GM21360 (cell line): ENCODE measurements around the gene CTBS.
"Not testable (repeated sequence)": the region's sequence is repeated elsewhere in the genome, so short reads cannot be mapped to it uniquely, and the experiment has no call there.

ENCODE experiments used
- ATAC-seq: cut with Tn5 transposase; IDR thresholded peaks from one replicate; pipeline ENCODE4 v1.9.1; 2021; ENCODE audit warnings: mild to moderate bottlenecking, moderate library complexity; ENCODE audit not compliant: unreplicated experiment

The CTBS gene

DNA sequence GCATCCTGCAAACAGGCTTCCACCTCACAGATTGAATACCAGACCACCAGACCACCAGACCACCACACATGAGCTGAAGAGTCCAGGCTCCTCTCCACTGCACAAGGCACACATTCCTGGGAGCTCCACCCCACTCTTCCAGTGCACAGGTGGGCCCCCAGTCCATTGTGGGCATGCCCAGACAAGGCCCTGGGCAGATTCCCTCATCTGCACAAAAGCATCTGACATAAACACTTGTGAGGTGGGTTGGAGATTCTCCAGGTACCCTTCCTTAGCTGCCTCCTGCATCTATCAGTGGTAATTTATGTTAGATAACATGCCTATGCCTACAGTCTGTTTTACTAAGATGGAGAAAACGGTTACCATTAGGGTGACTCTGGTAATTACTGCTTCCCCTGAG is 11.6 kb upstream of the CTBS start:
- ATAC-seq: no peak

DNA sequence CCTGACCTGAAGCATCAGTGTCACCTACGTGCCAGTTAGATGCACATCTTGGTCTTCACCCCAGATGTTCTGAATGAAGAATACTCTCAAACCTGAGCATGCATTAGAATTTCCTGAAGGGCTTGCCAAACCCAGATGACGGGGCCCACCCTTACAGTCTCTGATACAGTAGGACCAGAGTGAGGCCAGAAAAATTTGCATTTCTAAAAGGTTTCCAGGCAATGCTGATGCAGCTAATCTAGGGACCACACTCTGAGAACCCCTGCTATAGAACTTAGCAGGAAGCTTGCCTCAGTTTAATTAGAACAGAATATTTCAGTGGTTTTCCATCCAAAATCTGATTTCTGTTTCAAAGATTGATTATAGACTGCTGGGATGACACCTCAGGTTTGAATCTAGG is 9.9 kb upstream of the CTBS start:
- ATAC-seq: no peak

DNA sequence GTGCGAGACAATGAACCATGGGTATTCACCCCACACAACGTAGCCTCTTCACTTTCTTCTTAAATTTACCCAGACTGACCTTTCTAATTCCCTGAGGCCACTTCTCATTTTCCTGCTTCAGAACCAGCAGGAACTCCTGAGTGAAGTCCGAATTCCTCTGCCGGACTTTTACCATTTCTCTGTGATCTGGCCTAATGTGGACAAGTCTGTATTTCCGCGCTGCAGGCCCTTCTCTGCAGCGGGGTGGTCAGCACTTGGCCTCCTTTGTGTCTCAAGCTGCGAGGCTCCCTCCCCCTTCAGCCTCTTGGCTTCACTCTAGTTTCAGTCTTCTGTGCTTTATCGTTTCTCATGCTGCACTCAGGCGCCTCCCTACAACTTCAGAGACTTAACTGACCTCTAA is 9.4 kb upstream of the CTBS start:
- no peak for ATAC-seq

DNA sequence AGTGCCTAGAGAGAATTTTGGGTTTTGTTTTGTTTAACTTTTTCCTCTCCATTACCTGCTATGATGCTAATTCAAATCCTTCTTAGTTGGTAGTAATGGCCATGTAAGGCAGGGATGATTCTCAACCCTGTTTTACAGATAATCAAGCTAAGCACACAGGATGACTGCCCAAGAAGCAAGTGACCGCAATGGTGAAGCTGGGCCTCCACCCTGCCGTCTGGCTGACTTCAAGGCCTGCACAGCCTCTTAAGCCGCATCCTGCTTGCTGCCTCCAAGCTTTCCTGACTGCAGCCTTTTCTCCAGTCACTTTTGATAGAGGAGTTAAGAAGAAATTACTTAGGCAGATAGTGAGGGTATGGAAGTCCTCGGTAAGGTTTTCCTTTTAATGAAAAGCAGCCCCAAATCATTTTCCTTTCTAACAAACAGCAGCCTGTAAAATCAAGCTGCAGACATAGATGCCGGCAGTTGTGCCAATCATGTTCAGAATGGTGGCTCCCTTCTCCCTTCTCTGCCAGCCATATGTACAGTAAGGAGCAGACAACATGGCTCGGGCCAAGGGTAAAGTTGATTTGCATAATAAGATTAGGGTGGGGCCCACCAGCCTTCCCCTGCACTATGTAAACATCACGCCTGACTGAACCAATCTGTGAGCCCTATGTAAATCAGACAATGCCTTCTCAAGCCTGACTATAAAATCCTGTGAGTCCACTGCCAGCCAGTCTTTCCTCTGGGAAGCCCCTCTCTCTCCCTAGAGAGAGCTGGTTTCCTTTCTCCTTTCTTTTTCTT is 8.8 kb upstream of the CTBS start:
- no peak for ATAC-seq

DNA sequence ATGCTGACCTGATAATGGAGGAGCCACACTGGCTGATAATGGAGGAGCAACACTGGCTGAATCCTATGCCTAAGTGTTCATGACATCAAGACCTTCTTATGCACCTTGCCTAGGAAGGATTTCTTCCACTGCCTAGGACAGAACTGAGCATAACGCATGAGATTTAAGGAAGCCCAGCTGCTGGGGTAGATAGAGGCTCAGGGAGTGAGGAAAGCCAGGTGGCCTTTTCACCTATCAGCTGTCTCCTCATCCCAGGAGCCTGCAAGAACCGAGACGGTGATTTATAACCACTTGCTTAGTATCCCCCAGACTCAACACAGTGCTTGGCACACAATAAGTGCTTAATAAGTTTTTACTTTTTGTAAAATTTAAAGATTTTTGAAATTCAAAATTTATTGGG is 7.4 kb upstream of the CTBS start:
- ATAC-seq: no peak

DNA sequence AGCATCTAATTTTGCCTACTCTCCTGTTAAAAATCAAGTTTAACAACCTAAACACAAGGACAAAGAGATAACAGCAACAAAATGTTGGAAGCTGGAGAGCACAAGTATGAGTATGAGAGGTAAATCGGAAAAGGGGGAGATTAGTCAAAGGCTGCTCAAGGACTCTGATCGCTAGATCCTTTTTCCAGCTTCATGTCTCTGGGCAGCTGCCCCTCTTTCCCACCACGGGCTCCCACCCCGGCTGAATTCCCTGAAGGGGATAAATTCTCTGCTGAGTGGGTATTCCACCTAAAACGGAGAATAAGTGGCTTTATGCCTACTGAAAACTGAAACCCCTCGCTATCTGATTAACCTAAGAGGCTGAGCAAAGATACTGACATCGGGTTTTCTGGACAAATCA is 696 bp upstream of the CTBS start:
- ATAC-seq: no peak

DNA sequence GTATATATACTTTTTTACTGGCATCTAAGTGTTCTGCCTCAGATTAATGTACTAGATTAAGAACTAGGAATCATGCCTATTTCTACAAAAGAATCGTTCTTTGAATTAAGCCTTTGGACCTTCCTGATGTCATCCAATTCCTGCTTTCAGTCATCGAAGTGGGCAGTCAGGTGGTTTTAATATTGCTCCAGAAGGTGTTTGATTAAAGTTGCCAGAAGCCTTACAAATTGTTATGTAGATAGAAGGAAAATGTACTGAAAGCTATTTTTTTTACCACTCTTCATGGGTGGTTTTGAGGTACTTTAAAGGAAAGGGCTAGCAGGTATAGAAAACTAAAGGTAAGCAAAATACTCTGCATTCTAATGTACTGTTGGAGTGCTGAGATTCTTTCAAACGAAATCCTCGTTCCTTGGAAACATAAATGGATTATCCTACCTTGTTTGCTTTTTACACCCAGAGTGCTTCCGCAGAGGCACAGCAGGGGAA is 716 bp downstream of the CTBS start:
- no peak for ATAC-seq

DNA sequence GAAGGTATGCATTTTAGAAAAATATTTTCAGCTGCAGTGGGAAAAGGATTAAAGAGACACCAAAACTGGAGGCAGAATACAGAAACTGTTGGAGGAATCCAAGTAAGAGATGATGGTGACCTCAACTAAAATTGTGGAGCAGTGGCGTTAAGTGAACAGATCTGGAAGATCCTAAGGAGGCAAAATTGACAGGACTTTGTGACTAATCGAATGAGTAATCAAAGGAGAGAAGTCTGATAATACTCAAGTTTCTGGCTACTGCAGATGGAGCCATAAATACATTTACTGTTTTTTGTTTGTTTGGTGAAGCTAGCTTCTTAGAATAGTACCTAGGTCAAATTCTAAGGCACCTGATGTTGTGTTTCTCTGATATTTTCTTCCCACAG is 3.1 kb downstream of the CTBS start:
- ATAC-seq: no peak

DNA sequence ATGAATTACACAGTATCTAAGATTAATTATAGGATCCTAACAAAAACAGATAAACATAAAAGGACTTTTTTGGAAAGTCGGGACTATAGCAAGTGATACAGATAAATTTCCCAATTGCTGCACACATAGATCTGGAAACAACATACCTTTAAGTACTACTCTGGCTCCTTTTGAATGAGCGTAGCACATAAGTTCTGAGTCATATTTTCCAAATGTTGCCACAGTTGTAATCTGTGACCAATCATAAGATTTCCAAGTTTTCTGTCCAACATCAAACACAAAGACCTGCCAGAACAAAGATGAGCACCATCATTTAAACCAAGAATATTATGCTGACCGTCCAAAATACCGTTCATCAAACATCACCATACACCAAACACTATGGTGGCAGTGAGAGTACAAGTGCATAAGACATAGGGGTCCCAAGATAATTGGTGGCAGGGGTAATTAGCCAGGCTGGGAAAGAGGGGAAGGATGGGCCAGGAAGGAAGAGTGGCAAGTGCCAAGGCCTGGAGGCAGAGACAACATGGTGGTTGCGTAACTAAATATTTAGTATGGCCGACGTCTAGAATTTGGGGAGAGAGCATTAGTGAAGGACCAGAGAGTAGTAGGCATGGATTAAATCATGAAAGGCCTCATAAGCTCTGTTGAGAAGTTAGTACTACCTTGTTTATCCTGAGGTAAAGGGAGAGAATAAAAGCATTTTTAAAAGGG is 3.6 kb downstream of the CTBS start:
- ATAC-seq: no peak

DNA sequence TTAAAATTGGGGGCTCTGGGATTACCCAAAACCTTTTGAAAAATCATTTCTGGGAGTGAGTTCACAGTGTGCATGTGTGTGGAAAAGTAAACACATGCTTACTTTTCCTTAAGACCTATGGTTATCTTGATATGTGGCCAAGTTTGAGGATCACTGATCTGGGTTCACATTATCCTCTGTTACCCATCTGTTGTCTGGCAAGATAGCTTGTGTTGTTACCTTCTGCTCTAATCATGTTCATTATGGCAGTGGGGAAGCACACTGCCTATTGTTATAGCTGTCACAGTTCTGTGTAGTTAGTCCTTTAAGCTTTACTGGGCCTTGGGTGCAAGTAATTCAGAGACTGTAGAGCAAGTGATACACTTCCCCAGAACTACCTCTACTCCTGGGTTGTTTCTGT is 5.0 kb downstream of the CTBS start:
- ATAC-seq: no peak

DNA sequence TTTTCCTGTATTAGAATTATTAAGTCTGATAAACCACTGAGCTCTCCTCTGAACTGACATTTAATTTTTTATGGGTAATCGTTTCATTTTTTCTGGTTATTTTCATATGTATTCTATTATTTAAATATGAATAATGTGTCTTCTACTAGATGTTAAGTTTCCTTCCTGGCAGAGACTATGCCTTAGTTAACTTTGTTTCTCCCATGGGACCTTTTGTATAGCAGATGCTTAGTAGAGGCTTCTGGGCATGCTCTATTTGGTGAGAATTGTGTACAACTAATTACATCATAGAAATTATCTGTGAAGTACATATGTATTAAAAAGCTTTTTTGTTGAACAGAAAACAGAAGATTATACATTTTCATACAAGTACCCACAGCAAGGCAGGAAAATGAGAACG is 23.4 kb downstream of the CTBS start:
- no peak for ATAC-seq

DNA sequence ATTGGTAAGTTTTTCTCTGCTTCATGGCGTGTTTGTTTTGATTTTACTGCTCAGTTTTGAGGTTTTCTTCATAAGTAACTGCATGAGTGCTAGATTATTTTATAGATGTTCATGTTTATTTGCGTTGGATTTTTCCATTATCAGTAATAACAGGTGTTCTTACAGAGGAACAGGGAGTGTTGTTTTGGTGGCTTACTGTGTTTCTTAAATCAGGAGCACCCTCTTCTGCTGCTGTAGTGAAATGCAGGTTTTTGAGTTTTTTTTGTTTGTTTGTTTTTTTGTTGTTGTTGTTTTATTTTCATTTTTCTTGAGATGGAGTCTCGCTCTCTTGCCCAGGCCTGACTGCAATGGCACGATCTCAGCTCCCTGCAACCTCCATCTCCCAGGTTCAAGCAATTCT is 32.6 kb downstream of the CTBS start:
- no peak for ATAC-seq

DNA sequence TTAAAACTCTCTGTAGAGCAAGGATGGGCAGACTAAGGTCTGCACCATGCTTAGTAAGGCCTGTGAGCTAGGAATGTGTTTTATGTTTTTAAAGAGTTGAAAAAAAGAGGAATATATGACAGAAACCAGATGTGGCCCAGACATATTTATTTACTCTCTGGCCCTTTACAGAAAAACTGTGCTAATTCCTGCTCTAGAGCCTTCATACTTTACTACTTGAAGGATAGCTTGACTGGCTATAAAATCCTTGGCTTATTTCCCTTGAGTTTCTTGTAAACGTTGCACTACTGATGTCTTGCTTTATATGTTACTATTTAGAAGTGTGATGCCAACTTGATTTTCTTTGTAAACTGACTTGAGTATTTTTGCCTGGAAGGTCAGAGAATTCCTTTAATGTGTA is 33.5 kb downstream of the CTBS start:
- no peak for ATAC-seq

DNA sequence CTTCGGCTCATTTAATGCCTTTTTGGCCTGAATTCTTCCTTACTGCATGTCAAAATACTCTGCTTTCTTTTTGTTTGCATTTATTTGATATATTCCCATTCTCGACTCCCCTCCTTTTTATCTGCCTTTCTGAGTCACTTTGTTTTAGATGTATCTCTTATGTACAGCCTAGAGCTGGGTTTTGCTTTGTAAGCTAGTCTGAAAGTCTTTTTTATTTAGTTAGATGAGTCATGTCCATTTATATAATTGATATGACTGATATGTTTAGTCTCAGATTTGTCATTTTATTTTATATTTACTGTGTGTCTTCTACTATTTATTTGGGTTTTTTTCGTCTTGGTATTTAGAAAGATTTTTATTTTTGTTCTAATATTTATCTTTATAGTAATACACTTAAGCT is 34.3 kb downstream of the CTBS start:
- no peak for ATAC-seq

DNA sequence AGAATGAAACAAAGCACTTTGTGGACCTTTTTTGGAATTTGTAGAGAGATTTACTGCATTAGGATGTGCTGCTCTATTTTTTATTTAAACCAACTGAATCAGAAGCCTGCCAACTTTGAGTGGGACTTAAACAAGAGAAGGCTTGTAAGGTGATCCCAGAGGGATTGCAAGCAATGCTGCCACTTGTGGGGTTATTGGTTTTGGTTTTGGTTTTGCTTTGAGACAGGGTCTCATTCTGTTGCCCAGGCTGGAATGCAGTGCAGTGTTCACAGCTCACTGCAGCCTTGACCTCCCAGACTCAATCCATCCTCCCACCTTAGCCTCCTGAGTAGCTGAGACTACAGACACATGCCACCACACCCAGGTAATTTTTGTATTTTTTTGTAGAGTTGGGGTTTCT is 35.6 kb downstream of the CTBS start:
- no peak for ATAC-seq

DNA sequence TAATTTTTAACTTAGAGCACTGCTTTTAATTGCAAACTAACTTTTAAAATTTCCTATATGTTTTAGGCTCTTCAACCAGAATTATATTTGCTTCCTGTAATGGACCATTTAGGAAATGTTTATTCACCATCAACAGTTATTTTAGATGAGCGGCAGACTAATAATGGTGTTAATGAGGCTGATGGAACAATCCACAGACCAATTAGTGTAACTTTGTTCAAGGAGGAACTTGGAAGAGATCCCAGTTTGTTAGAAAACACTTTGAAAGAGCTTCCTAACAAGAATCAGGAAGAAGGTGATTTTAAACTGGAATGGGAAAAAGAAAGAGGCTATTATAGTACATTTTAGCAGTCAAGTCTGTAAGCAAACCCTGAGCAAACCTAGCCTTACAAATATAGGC is 48.5 kb downstream of the CTBS start:
- no peak for ATAC-seq

DNA sequence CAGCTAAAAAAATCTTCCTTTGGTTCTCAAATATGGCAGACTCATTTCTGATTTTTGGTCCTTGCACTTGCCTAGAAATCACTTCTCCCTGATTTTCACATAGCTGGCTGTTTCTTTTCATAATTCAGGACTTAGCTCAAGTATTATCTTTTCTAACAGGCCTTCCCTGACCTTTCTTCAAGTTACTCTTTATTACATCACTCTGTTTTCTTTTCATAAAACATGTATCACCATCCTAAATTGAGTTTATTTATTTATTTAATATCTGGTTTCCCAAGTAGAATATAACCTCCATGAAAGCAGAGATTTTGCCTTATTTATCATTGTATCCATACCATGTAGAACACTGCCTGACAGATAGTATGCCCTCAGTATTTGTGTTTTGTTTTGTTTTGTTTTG is 49.6 kb downstream of the CTBS start:
- ATAC-seq: no peak

DNA sequence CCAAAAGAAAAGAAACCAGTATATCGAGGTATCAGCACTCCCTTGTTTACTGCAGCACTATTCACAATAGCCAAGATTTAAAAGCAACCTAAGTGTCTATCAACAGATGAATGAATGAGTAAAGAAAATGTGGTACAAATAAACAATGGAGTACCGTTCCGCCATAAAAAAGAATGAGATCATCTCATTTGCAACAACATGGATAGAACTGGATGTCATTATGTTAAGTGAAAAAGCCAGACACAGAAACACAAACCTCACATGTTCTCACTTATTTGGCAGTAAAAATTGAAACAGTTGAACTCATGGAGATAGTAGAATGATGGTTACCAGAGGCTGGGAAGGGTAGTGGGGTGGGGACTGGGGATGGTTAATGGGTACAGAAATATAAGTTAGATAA is 63.6 kb downstream of the CTBS start:
- ATAC-seq: no peak

DNA sequence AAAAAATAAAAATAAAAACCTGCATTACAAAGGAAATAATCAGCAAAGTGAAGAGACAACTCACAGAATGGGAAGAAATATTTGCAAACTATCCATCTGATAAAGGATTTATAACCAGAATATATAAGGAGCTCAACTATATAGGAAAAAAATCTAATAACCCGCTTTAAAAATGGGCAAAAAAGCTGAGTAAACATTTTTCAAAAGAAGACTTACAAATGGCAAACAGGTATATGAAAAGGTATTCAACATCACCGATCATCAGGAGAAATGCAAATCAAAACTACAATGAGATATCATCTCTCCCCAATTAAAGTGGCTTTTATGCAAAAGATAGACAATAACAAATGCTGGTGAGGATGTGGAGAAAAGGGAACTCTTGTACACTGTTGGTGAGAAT is 64.1 kb downstream of the CTBS start:
- ATAC-seq: no peak

DNA sequence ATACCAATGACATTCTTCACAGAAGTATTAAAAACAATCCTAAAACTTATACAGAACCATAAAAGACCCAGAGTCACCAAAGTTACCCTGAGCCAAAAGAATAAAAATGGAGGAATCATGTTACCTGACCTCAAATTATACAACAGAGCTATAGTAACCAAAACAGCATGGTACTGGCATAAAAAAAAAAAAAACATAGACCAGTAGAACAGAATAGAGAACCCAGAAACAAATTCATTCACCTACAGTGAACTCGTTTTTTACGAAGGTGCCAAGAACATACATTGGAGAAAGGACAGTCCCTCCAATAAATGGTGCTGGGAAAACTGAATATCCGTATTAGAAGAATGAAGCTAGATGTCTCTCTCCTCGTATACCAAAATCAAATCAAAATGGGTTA is 65.2 kb downstream of the CTBS start:
- ATAC-seq: no peak

DNA sequence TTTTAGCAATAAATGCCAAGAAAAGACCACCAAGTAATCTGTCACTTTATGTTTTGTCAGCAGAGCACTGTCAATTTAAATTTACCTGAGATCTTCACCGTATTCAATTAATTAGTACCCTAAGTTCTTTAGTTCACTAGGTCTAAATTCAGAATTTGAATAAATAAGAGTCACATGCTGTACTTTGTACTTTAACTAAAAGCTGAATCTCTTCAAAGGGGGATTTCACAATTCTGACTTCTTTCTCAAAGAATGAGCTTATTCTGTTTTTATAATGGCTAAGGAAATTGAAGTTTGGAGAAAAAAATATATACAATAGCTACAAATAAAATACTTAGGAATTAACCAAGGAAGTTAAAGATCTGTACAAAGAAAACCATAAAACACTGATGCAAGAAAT is 65.7 kb downstream of the CTBS start:
- ATAC-seq: no peak

DNA sequence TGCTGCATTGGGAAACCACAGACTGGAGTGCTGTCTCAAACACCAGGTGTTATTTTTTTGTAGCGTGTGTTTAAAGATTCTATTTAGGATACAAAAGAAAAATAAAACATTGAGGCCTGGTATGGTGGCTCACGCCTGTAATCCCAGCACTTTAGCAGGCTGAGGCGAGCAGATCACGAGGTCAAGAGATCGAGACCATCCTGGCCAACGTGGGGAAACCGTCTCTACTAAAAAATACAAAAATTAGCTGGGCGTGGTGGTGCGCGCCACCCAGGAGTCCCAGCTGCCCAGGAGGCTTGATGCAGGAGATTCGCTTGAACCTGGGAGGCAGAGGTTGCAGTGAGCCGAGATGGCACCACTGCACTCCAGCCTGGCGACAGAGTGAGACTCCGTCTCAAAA is 66.4 kb downstream of the CTBS start:
- ATAC-seq: not testable (repeated sequence)
